GM23248 (cell line): ENCODE data around the gene CD164L2.

Experiments used
- EZH2 ChIP-seq: fragments of 200-600 bp; sonication (generic); IDR thresholded peaks from 2 replicates; pipeline ENCODE4 v1.6.1; 2018; ENCODE audit warnings: antibody characterized with exemption, mild to moderate bottlenecking; ENCODE audit not compliant: insufficient read depth, poor library complexity, severe bottlenecking
- EZH2phosphoT487 ChIP-seq: fragments of 200-600 bp; sonication (generic); IDR thresholded peaks from 2 replicates; pipeline ENCODE4 v1.6.1; 2018; ENCODE audit warnings: antibody characterized with exemption, moderate library complexity, mild to moderate bottlenecking, low read depth; ENCODE audit not compliant: insufficient read depth

- TF ChIP-seq EZH2phosphoT487 (no peak), EZH2 (no peak)
Measured at GRCh38 chr1:27418326-27419185, 35.4 kb upstream of the CD164L2 start.
